ENCODE measurements around the gene NEIL1.

DNA sequence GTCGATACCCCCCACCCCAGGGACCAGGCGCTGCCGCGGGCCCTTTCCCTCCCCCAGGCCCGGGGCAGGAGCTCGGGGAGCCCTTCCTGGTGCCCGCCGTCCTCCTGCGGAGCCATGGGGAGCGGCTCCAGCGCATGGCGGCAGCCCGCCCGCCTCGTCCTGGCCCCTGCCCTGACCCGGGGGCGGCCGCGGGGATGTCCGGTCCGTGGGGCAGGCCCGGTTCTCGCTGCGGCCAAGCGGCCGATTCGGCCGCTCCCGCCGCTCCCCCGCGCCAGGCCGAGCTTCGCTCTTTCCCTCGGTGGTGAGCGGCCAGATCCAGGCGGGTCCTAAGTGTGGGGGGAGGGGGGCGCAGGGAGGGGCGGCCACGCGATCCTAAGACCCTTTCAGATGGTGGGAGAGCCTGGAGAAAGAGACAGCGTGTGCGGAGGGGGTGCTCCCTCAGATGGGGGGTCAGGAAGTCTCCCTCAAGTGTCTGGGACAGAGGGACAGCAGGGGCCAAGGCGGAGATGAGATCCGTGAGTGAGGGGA, 1.3 kb downstream of the NEIL1 start:
- TF ChIP-seq, protein P1, sequence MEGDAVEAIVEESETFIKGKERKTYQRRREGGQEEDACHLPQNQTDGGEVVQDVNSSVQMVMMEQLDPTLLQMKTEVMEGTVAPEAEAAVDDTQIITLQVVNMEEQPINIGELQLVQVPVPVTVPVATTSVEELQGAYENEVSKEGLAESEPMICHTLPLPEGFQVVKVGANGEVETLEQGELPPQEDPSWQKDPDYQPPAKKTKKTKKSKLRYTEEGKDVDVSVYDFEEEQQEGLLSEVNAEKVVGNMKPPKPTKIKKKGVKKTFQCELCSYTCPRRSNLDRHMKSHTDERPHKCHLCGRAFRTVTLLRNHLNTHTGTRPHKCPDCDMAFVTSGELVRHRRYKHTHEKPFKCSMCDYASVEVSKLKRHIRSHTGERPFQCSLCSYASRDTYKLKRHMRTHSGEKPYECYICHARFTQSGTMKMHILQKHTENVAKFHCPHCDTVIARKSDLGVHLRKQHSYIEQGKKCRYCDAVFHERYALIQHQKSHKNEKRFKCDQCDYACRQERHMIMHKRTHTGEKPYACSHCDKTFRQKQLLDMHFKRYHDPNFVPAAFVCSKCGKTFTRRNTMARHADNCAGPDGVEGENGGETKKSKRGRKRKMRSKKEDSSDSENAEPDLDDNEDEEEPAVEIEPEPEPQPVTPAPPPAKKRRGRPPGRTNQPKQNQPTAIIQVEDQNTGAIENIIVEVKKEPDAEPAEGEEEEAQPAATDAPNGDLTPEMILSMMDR (IDR thresholded peaks at IDR 0.05; ENCODE audit: borderline replicate concordance, extremely low read depth, low read length, poor library complexity, severe bottlenecking), result no peak
- no peak for TF ChIP-seq EZH2 (IDR thresholded peaks at IDR 0.05; ENCODE audit: borderline replicate concordance, low read depth, low read length, severe bottlenecking)
